SK-N-SH (cell line): ENCODE measurements around the gene SVIL. TPM values are rescaled to one million over a fixed set of nuclear protein-coding genes. Genes with fewer than 3 reads are reported as not detected.
A peak's percentile ranks its signal among the peaks of the same experiment; 100 is the strongest.
"Not testable (repeated sequence)": the region's sequence is repeated elsewhere in the genome, so short reads cannot be mapped to it uniquely, and the experiment has no call there.

Experiments used
- CTCF ChIA-PET: fragments of 300-600, 350-600 bp; formaldehyde crosslinking; extraction: SDS; loops from one replicate; lab custom pipeline; 2021; lab: Yijun Ruan, JAX
- POLR2A ChIA-PET: fragments of 350-600 bp; sonication (Branson Sonifier 250); formaldehyde crosslinking; extraction: SDS; loops from one replicate; lab custom pipeline; 2020; ENCODE audit warnings: antibody characterized with exemption, inconsistent platforms; lab: Yijun Ruan, JAX
- DNase-seq: peaks from one replicate; pipeline ENCODE4 v3.0.0; 2012
- H2AFZ ChIP-seq: fragments of 200-600 bp; sonication (generic); 2 replicates; pipeline ENCODE4 v1.8.1; 2016; ENCODE audit warnings: antibody characterized with exemption, mild to moderate bottlenecking, low read depth
- H3F3A ChIP-seq: fragments of 200-600 bp; sonication (generic); replicated peaks from 2 replicates; pipeline ENCODE3; 2016; ENCODE audit warnings: antibody characterized with exemption, mild to moderate bottlenecking; ENCODE audit not compliant: insufficient read depth
- H3K27ac ChIP-seq, 2 experiments: fragments of 200-500 bp in 1 of 2; fragments of 200-600 bp in 1 of 2; sonication (Bioruptor generic) in 1 of 2; sonication (generic), shearing (Covaris generic) in 1 of 2; 2 replicates each; pipeline versions ENCODE4 v1.5.1 to v1.6.1; 2014 to 2016; ENCODE audit warnings: low read depth in 2 of 2, inconsistent platforms in 1 of 2, low read length in 1 of 2, mild to moderate bottlenecking in 1 of 2, mixed read lengths in 1 of 2
- H3K27me3 ChIP-seq: fragments of 200-600 bp; sonication (generic), shearing (Covaris generic); 2 replicates; pipeline ENCODE4 v1.6.1; 2016; ENCODE audit warnings: mixed run types; ENCODE audit not compliant: insufficient read depth
- H3K36me3 ChIP-seq, 2 experiments: fragments of 200-500 bp in 1 of 2; fragments of 200-600 bp in 1 of 2; sonication (Bioruptor generic) in 1 of 2; sonication (generic) in 1 of 2; replicated peaks in 1 of 2; 2 replicates each; pipeline versions ENCODE3 to v1.5.1; 2014 to 2016; ENCODE audit warnings: low read length in 1 of 2, mild to moderate bottlenecking in 1 of 2; ENCODE audit not compliant: insufficient read depth in 2 of 2, control insufficient read depth in 1 of 2
- H3K4me1 ChIP-seq, 2 experiments: fragments of 200-500 bp in 1 of 2; fragments of 200-600 bp in 1 of 2; sonication (Bioruptor generic) in 1 of 2; sonication (generic), shearing (Covaris generic) in 1 of 2; 2 replicates each; pipeline versions ENCODE4 v1.5.1 to v1.6.1; 2014 to 2016; ENCODE audit warnings: low read depth in 1 of 2, low read length in 1 of 2, mixed run types in 1 of 2; ENCODE audit not compliant: insufficient read depth in 2 of 2, control insufficient read depth in 1 of 2
- H3K4me2 ChIP-seq: fragments of 200-600 bp; sonication (generic), shearing (Covaris generic); 2 replicates; pipeline ENCODE4 v1.6.1; 2017; ENCODE audit warnings: mixed run types
- H3K4me3 ChIP-seq, 2 experiments: fragments of 200-500 bp in 1 of 2; fragments of 200-600 bp in 1 of 2; sonication (Bioruptor generic) in 1 of 2; sonication (generic), shearing (Covaris generic) in 1 of 2; 2 replicates each; pipeline versions ENCODE4 v1.5.1 to v1.8.1; 2014 to 2016; ENCODE audit warnings: low read depth in 2 of 2, inconsistent platforms in 1 of 2, low read length in 1 of 2, mild to moderate bottlenecking in 1 of 2, mixed read lengths in 1 of 2, moderate library complexity in 1 of 2
- H3K79me2 ChIP-seq: fragments of 200-600 bp; sonication (generic); 2 replicates; pipeline ENCODE4 v1.8.1; 2017; ENCODE audit warnings: mild to moderate bottlenecking; ENCODE audit not compliant: insufficient read depth
- H3K9ac ChIP-seq: fragments of 200-600 bp; sonication (generic); 2 replicates; pipeline ENCODE4 v1.6.1; 2017; ENCODE audit warnings: mixed run types
- H3K9me2 ChIP-seq: fragments of 200-600 bp; sonication (generic); 2 replicates; pipeline ENCODE4 v1.6.1; 2017; ENCODE audit warnings: mixed run types
- H3K9me3 ChIP-seq: fragments of 200-600 bp; sonication (generic); 2 replicates; pipeline ENCODE4 v1.6.1; 2017; ENCODE audit warnings: mixed run types, mild to moderate bottlenecking, moderate library complexity
- H4K20me1 ChIP-seq: fragments of 200-600 bp; sonication (generic); 2 replicates; pipeline ENCODE4 v1.6.1; 2017; ENCODE audit warnings: mild to moderate bottlenecking, mixed run types; ENCODE audit not compliant: insufficient read depth
- GABPA ChIP-seq: IDR thresholded peaks from 2 replicates; pipeline ENCODE4 v1.4.0; 2012; ENCODE audit warnings: low read depth, mild to moderate bottlenecking
- JUND ChIP-seq: IDR thresholded peaks from 2 replicates; pipeline ENCODE4 v1.4.0; 2012
- MXI1 ChIP-seq: IDR thresholded peaks from 2 replicates; pipeline ENCODE4 v1.6.1; 2012; ENCODE audit warnings: mild to moderate bottlenecking, low read depth, low read length, improper control_type of control experiment
- NFIC ChIP-seq: IDR thresholded peaks from 2 replicates; pipeline ENCODE4 v1.4.0; 2012; ENCODE audit warnings: borderline replicate concordance
- NRF1 ChIP-seq: IDR thresholded peaks from 2 replicates; pipeline ENCODE4 v1.6.1; 2012; ENCODE audit warnings: low read depth, mild to moderate bottlenecking, low read length
- POLR2AphosphoS5 ChIP-seq: IDR thresholded peaks from 2 replicates; pipeline ENCODE4 v1.6.1; 2012; ENCODE audit warnings: low read depth, low read length
- RCOR1 ChIP-seq: fragments of 150-350 bp; IDR thresholded peaks from 2 replicates; pipeline ENCODE4 v1.6.1; 2017; ENCODE audit warnings: antibody characterized with exemption, low read length
- RXRA ChIP-seq: IDR thresholded peaks from 2 replicates; pipeline ENCODE4 v1.4.0; 2012; ENCODE audit warnings: low read depth, mild to moderate bottlenecking, borderline replicate concordance
- TAF1 ChIP-seq: IDR thresholded peaks from 2 replicates; pipeline ENCODE4 v1.6.1; 2012; ENCODE audit warnings: low read depth, mild to moderate bottlenecking, low read length, moderate library complexity, borderline replicate concordance
- TEAD4 ChIP-seq: IDR thresholded peaks from 2 replicates; pipeline ENCODE4 v1.4.0; 2012; ENCODE audit warnings: mild to moderate bottlenecking, borderline replicate concordance; ENCODE audit not compliant: insufficient read depth
- WGBS: methylation state at CpG from one replicate; pipeline ENCODE4 v1.1.6; 2017; ENCODE audit warnings: low lambda C conversion rate; 5-methylcytosine and 5-hydroxymethylcytosine counted together
- polyA plus RNA-seq, 3 experiments: library from polyadenylated mRNA; depleted of rRNA; stranded (reverse); fragments of >200 nt; gene quantifications; 2 replicates each; pipeline ENCODE4 v1.2.3, GENCODE V29; 2012
- TF ChIP-seq, protein P1 (sequence below): IDR thresholded peaks from 2 replicates; pipeline ENCODE4 v1.4.0; 2012; ENCODE audit warnings: low read depth, borderline replicate concordance
- TF ChIP-seq, protein P2 (sequence below): IDR thresholded peaks from 2 replicates; pipeline ENCODE4 v1.4.0; 2012; ENCODE audit warnings: low read depth, borderline replicate concordance

The SVIL gene
- polyA plus RNA-seq, 1 of the 3 experiments (the other 2 are of a cell fraction): 48.7 TPM

DNA sequence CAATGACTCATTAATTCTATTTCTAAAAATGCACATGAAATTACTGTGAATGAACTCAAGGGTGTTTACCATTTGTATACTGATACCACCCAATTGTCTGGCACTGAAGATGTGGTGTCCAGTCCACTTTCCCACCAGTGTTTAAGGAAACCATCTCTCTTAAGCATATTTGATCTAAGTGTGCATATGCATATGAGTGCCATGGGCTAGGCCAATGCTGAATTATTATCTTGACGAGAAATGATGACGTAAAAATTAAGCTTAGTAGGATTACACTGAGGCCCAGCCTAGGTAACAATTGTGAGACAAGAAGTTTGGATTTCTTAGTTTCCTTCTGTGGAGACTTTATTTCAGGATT lies 59.7 kb downstream of the SVIL start:
- H3K9me2 ChIP-seq: no peaks in the 10 kb centered on the region
- CTCF ChIA-PET: no interaction called here
- POLR2A ChIA-PET: no interaction called here
- H3K9me3 ChIP-seq: no peaks in the 10 kb centered on the region
- no peak overlapping the region for H3K27ac ChIP-seq
- H3K9ac ChIP-seq: no peak overlapping the region
- H3F3A ChIP-seq: peaks cover 6% of the 10 kb centered on the region
- 95% methylated on average over 2 of the region's 2 CpGs for WGBS
- no peak overlapping the region for H3K4me2 ChIP-seq
- H3K4me3 ChIP-seq: no peak overlapping the region
- H2AFZ ChIP-seq: no peak overlapping the region
- H3K79me2 ChIP-seq: peaks cover 55% of the 10 kb centered on the region
- peaks cover 7 to 8% of the 10 kb centered on the region in 2 experiments for H3K4me1 ChIP-seq
- no peaks in the 10 kb centered on the region for H3K27me3 ChIP-seq
- H4K20me1 ChIP-seq: peaks cover 34% of the 10 kb centered on the region; the same call in 1 of the 2 replicates
- peaks cover 3 to 35% of the 10 kb centered on the region in 2 experiments for H3K36me3 ChIP-seq
- TF ChIP-seq GABPA (no peak), NRF1 (no peak)
- no peak for DNase-seq

DNA sequence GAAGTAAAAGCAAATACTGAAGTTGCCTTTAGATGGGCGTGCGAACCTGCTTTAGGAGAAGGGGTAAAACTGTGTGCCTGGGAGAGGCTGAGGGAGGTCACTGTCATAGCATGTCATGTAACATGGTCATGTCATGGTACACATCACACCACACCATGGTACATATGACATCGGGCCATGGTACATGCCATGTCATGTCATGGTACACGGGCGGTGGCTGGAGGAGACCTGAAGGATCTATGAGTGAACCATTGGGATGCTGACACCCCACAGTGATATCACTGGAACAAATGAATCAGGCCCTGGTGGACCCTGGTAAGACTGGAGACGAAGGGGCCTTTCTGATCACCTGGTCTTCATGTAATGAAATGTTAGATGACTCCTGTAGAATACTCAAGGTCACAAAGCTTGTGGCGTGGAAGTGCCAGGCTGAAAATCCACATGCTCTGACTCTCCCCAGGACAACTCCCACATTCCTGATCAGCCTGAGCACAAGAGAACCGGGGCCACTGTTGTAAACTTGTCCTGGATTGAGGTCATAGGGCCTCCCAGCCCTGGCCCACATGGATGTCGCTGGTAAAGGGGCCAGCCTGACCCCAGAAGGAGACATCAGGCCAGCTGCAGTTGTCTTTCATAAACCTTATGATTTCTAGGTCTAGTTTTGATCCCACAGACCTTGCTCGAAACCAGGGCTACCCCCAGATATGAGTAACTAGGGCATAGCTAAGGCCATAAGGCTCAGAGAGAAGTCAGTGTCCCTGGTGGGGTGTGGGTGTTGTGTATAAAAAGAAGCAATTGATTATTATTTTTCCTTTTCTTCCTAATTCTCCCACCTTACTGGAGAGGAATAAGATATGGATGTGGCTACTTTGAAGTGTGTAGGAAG lies 60.3 kb downstream of the SVIL start:
- H3F3A ChIP-seq, H3K9me3 ChIP-seq, POLR2A ChIA-PET, H3K9ac ChIP-seq, H2AFZ ChIP-seq, DNase-seq, H3K9me2 ChIP-seq, H3K4me3 ChIP-seq, H3K4me2 ChIP-seq, CTCF ChIA-PET, H3K27ac ChIP-seq, H3K27me3 ChIP-seq: not testable (repeated sequence)
- peaks cover 7 to 13% of the 10 kb centered on the region in 2 experiments for H3K4me1 ChIP-seq
- 85% methylated on average over 7 of the region's 10 CpGs for WGBS
- peaks cover 35% of the 10 kb centered on the region; the same call in 1 of the 2 replicates for H4K20me1 ChIP-seq
- peaks cover 3 to 33% of the 10 kb centered on the region in 2 experiments for H3K36me3 ChIP-seq
- peaks cover 49% of the 10 kb centered on the region for H3K79me2 ChIP-seq

DNA sequence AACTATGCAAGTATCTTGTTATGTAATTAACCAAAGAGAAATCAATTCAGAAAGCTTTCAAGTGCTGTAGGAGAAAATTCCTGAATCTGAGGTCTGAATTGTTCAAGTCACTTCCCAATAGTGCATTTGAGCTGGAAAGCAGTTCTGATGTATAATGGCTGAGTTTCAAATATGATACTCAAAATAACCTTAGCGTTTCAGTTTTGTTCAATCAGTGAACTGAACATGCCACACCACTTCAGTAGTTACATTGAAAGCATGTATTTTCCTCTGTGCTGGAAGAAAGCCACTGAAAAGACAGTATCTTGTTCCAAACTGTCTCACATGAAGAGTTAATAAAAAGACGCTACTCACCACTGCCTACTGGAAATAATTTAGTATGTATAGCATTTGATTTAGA lies 64.5 kb downstream of the SVIL start:
- H3K9me3 ChIP-seq, H3K9ac ChIP-seq, H3K27me3 ChIP-seq, H3K4me3 ChIP-seq, H3K9me2 ChIP-seq, H3F3A ChIP-seq, H2AFZ ChIP-seq, POLR2A ChIA-PET, DNase-seq: not testable (repeated sequence)
- Histone ChIP-seq H3K27ac (peak overlapping the region; percentile 53 to 77; a peak in 3 of 4 replicates), H3K4me1 (peaks cover 7 to 16% of the 10 kb centered on the region in 2 experiments), H3K36me3 (peaks cover 0 to 31% of the 10 kb centered on the region in 2 experiments), H3K79me2 (peaks cover 20% of the 10 kb centered on the region), H4K20me1 (peaks cover 33% of the 10 kb centered on the region; the same call in 1 of the 2 replicates), H3K4me2 (peak overlapping the region; percentile 39; the same call in 1 of the 2 replicates)
- WGBS: 19% methylated on average over 2 of the region's 2 CpGs
- CTCF ChIA-PET: interaction anchor here (0.7 to 2.3 kb wide), 3 partner anchors 14 to 58 kb away, joined by 3 to 11 read pairs (median 5); no protein-coding TSS in a partner anchor

DNA sequence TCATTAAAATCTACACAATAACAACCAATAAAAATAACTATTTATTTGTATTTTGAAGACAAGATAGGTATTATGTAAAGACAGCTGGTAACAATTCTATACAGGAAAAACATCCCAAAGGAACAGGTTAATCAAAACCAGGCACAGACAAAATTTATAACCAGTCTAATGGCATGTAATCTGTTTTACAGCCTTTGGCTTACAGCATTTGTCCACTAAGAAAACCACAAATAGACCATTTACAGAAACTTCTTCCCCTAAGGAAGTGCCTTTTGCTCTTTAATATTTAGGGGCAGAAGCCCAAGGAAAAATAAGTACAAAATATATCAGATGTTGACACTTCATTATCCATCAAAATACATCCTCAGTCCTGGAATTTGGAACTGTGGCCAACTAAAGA lies 65.0 kb downstream of the SVIL start:
- no peak overlapping the region for H2AFZ ChIP-seq
- H3K27me3 ChIP-seq: no peaks in the 10 kb centered on the region
- H3F3A ChIP-seq: peaks cover 2% of the 10 kb centered on the region
- peaks cover 15% of the 10 kb centered on the region for H3K79me2 ChIP-seq
- H3K4me1 ChIP-seq: peaks cover 7 to 16% of the 10 kb centered on the region in 2 experiments
- H3K9ac ChIP-seq: no peak overlapping the region
- no peaks in the 10 kb centered on the region for H3K9me2 ChIP-seq
- H3K27ac ChIP-seq: peak overlapping the region; percentile 53 to 73; a peak in 3 of 4 replicates
- no peak overlapping the region for H3K4me3 ChIP-seq
- no peak for DNase-seq
- ChIA-PET POLR2A (no interaction called here), CTCF (interaction anchor here (0.7 to 2.3 kb wide), 3 partner anchors 13 to 57 kb away, joined by 3 to 11 read pairs (median 5); no protein-coding TSS in a partner anchor)
- H3K36me3 ChIP-seq: peaks cover 0 to 30% of the 10 kb centered on the region in 2 experiments
- peak overlapping the region; percentile 39; the same call in 1 of the 2 replicates for H3K4me2 ChIP-seq
- peaks cover 33% of the 10 kb centered on the region; the same call in 1 of the 2 replicates for H4K20me1 ChIP-seq
- no peaks in the 10 kb centered on the region for H3K9me3 ChIP-seq
- no peak for TF ChIP-seq MXI1
- TF ChIP-seq NFIC: peak; percentile 49; the same call in 1 of the 2 replicates
- no peak for TF ChIP-seq RCOR1
- TF ChIP-seq, protein P1, sequence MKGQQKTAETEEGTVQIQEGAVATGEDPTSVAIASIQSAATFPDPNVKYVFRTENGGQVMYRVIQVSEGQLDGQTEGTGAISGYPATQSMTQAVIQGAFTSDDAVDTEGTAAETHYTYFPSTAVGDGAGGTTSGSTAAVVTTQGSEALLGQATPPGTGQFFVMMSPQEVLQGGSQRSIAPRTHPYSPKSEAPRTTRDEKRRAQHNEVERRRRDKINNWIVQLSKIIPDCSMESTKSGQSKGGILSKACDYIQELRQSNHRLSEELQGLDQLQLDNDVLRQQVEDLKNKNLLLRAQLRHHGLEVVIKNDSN: no peak
- peak; percentile 44; the same call in 1 of the 2 replicates for TF ChIP-seq TEAD4
- no peak for TF ChIP-seq TAF1
- TF ChIP-seq JUND: peak; percentile 17; the same call in 1 of the 2 replicates
- peak; percentile 55; the same call in 1 of the 2 replicates for TF ChIP-seq POLR2AphosphoS5
- TF ChIP-seq RXRA: no peak
- TF ChIP-seq, protein P2, sequence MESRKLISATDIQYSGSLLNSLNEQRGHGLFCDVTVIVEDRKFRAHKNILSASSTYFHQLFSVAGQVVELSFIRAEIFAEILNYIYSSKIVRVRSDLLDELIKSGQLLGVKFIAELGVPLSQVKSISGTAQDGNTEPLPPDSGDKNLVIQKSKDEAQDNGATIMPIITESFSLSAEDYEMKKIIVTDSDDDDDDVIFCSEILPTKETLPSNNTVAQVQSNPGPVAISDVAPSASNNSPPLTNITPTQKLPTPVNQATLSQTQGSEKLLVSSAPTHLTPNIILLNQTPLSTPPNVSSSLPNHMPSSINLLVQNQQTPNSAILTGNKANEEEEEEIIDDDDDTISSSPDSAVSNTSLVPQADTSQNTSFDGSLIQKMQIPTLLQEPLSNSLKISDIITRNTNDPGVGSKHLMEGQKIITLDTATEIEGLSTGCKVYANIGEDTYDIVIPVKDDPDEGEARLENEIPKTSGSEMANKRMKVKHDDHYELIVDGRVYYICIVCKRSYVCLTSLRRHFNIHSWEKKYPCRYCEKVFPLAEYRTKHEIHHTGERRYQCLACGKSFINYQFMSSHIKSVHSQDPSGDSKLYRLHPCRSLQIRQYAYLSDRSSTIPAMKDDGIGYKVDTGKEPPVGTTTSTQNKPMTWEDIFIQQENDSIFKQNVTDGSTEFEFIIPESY: no peak
